ENCODE results near the gene SLC36A2.
"Not testable (repeated sequence)": the region's sequence is repeated elsewhere in the genome, so short reads cannot be mapped to it uniquely, and the experiment has no call there.

Gene SLC36A2

DNA sequence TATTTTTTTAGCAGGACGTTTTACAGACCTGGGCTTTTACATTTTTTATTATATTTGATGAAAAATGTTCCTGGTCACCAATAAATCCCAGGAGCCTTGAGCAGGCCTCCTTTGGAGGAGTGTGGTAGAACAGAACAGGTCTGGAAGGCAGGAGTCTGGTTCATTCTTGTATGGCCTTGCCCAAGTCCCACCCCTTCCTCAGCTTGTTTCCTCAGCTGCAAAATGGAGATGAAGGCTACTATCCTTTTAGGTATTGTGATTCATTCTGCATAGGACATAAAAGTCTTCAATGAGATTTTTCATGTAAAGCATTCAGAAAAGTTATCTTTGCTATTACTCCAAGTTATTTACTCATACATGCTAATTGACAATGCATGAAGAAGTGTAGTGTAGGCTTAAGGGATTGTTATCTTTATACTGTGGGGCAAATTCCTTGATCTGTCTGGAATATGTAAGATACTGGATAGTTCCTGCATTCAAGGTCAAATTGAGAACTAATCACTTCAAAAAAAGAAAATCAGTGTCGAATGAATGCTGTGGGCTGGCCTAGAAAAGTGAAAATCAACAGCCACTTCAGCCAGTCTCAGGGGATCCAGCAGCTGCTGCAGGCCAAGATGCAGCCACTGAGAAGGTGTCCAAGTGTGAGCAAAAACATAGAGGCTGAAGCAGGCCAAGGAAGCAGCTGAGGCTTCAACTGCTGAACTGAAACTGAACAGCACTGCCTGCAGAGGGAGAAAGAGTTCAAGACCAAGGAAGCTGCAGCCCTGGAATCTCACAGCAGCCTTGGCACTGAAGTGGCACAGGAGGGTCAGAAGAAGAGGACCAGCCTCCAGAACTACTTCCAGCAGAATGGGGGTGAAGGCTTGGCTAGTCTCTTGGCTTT, 28.3 kb downstream of the SLC36A2 start:
- TF ChIP-seq, protein P1, sequence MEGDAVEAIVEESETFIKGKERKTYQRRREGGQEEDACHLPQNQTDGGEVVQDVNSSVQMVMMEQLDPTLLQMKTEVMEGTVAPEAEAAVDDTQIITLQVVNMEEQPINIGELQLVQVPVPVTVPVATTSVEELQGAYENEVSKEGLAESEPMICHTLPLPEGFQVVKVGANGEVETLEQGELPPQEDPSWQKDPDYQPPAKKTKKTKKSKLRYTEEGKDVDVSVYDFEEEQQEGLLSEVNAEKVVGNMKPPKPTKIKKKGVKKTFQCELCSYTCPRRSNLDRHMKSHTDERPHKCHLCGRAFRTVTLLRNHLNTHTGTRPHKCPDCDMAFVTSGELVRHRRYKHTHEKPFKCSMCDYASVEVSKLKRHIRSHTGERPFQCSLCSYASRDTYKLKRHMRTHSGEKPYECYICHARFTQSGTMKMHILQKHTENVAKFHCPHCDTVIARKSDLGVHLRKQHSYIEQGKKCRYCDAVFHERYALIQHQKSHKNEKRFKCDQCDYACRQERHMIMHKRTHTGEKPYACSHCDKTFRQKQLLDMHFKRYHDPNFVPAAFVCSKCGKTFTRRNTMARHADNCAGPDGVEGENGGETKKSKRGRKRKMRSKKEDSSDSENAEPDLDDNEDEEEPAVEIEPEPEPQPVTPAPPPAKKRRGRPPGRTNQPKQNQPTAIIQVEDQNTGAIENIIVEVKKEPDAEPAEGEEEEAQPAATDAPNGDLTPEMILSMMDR (IDR thresholded peaks at IDR 0.05; ENCODE audit: extremely low read depth, insufficient read depth, missing control alignments), result peak; percentile 29
- in situ Hi-C loops (cut with MboI; ENCODE audit: low pct_unique_long_range_greater_than_20kb, low sequenced_read_pairs, unreplicated experiment), result no loop called here
- no peak for DNase-seq (ENCODE audit: low spot score)

GRCh38 chr5:151317871-151318270, 29.5 kb downstream of the SLC36A2 start:
- DNase-seq (ENCODE audit: low spot score), result no peak
- TF ChIP-seq, protein P1 (IDR thresholded peaks at IDR 0.05; ENCODE audit: extremely low read depth, insufficient read depth, missing control alignments), result no peak
- in situ Hi-C loops (cut with MboI; ENCODE audit: low pct_unique_long_range_greater_than_20kb, low sequenced_read_pairs, unreplicated experiment), result no loop called here

GRCh38 chr5:151315998-151316597, 31.3 kb downstream of the SLC36A2 start:
- in situ Hi-C loops (cut with MboI; ENCODE audit: low pct_unique_long_range_greater_than_20kb, low sequenced_read_pairs, unreplicated experiment), result no loop called here
- peak; percentile 78 for DNase-seq (ENCODE audit: low spot score)
- TF ChIP-seq, protein P1 (IDR thresholded peaks at IDR 0.05; ENCODE audit: extremely low read depth, insufficient read depth, missing control alignments), result peak; percentile 94

DNA sequence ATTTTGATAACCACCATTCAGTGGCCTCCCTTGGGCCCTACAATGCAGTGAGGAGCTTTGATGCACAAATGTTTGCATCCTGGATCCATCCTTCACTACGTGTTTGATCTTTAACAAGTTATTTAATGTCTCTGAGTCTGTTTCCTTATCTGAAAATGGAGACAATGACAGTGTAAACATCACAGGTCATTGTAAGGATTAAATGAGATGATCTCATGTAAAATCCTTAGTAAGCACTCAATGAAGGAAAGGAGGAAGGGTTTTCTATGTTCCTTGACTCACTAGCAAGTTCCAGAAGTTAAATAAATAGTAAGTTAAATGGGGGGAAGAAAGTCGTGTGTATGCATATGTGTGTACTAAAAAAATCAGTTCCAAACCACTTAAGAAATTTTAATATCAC, 34.0 kb downstream of the SLC36A2 start:
- TF ChIP-seq, protein P1 (IDR thresholded peaks at IDR 0.05; ENCODE audit: extremely low read depth, insufficient read depth, missing control alignments), result no peak
- in situ Hi-C loops (cut with MboI; ENCODE audit: low pct_unique_long_range_greater_than_20kb, low sequenced_read_pairs, unreplicated experiment), result no loop called here
- DNase-seq (ENCODE audit: low spot score), result no peak

DNA sequence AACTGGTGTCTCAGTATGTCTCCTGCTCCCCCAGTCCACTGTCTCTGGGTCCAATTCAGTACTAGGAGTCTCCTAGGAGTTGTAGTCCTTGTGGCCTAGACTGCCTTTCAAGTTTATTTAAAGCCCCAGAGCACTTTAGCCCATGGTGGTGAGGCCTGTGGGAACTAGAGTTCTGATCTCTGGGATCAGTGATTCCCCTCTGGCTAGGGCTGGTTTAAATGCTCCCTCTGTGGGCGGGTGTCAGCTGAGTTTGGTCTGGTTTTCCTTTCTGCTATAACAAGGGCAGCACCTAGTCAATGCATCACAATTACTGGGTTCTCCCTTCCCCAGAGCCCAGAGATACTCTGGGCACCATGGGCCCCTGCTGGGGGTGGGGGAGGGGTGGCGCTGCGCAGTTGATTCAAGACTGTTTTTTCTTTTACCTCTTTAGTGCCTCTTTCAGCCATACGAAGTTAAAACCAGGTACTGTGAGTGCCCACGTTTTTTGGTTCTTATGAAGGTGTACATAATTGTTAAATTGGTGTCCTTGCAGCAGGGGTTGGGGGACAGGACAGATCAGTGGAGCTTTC, 34.5 kb downstream of the SLC36A2 start:
- DNase-seq (ENCODE audit: low spot score), result no peak
- in situ Hi-C loops (cut with MboI; ENCODE audit: low pct_unique_long_range_greater_than_20kb, low sequenced_read_pairs, unreplicated experiment), result no loop called here
- TF ChIP-seq, protein P1 (IDR thresholded peaks at IDR 0.05; ENCODE audit: extremely low read depth, insufficient read depth, missing control alignments), result no peak

DNA sequence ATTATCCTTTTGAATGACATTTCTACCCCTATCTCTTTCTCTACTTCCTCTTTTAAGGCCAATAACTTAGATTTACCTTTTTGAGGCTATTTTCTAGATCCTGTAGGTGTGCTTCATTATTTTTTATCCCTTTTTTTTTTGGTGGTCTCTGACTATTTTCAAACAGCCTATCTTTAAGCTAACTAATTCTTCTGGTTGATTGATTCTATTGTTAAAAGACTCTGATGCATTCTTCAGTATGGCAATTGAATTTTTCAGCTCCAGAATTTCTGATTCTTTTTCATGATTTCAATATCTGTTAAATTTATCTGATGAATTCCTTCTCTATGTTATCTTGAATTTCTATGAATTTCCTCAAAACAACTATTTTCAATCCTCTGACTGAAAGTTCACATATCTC, 36.4 kb downstream of the SLC36A2 start:
- in situ Hi-C loops (cut with MboI; ENCODE audit: low pct_unique_long_range_greater_than_20kb, low sequenced_read_pairs, unreplicated experiment), result no loop called here
- DNase-seq (ENCODE audit: low spot score), result no peak
- TF ChIP-seq, protein P1 (IDR thresholded peaks at IDR 0.05; ENCODE audit: extremely low read depth, insufficient read depth, missing control alignments), result no peak

- DNase-seq (ENCODE audit: low spot score); in situ Hi-C loops (cut with MboI; ENCODE audit: low pct_unique_long_range_greater_than_20kb, low sequenced_read_pairs, unreplicated experiment): not testable (repeated sequence)
These were observed 37.5 kb downstream of the SLC36A2 start for GRCh38 chr5:151309821-151310220.

GRCh38 chr5:151309266-151309665, 38.1 kb downstream of the SLC36A2 start:
- DNase-seq (ENCODE audit: low spot score); in situ Hi-C loops (cut with MboI; ENCODE audit: low pct_unique_long_range_greater_than_20kb, low sequenced_read_pairs, unreplicated experiment): not testable (repeated sequence)
